ENCODE measurements around the gene CHERP. TPM values are rescaled to one million over a fixed set of nuclear protein-coding genes. Genes with fewer than 3 reads are reported as not detected.
A peak's percentile ranks its signal among the peaks of the same experiment; 100 is the strongest.

CHERP gene
- polyA plus RNA-seq, 2 of the 4 experiments (the other 2 are of a cell fraction): 4.4 to 24.4 TPM

- H3K27ac ChIP-seq: peak overlapping the region in 1 of 2 experiments; percentile 31; a peak in 1 of 6 replicates
- CTCF ChIA-PET: no interaction called here
- peaks cover 24% of the 10 kb centered on the region for H3K4me1 ChIP-seq
- DNase-seq (ENCODE audit: low read depth in 1 of 2, low spot score in 1 of 2) (no peak), FAIRE-seq (no peak), ATAC-seq (no peak)
- POLR2A ChIA-PET: no interaction called here
- H3K4me3 ChIP-seq: no peak overlapping the region
- no peak overlapping the region for H3K4me2 ChIP-seq
- H3K9me3 ChIP-seq: no peaks in the 10 kb centered on the region
- WGBS (ENCODE audit: missing lambda C conversion rate): 68% methylated on average over 5 of the region's 6 CpGs
- no peak for TF ChIP-seq ELK1 (IDR thresholded peaks at IDR 0.05; ENCODE audit: low read depth, low read length)
- no peak for TF ChIP-seq MYC (IDR thresholded peaks at IDR 0.05; ENCODE audit: borderline replicate concordance, low read length)
- no peak for TF ChIP-seq NR3C1 (IDR thresholded peaks at IDR 0.05)
- TF ChIP-seq ATOH8 (CRISPR knock-in tag; IDR thresholded peaks at IDR 0.05; ENCODE audit: low read depth): no peak
- TF ChIP-seq REST (IDR thresholded peaks at IDR 0.05): no peak
- no peak for TF ChIP-seq JUN (IDR thresholded peaks at IDR 0.05)
- TF ChIP-seq HOXA7 (CRISPR knock-in tag; IDR thresholded peaks at IDR 0.05): no peak
- no peak for TF ChIP-seq BCL3 (IDR thresholded peaks at IDR 0.05)
- TF ChIP-seq HOXB13 (CRISPR knock-in tag; IDR thresholded peaks at IDR 0.05; ENCODE audit: low read depth): no peak
- no peak for TF ChIP-seq PBX3 (IDR thresholded peaks at IDR 0.05)
- no peak for TF ChIP-seq RAD21 (conservative IDR thresholded peaks at IDR 0.05 in 1 of 2, IDR thresholded peaks at IDR 0.05 in 1 of 2)
- TF ChIP-seq POLR2A (IDR thresholded peaks at IDR 0.05; ENCODE audit: low read length): no peak
- no peak for TF ChIP-seq RARB (CRISPR knock-in tag; IDR thresholded peaks at IDR 0.05)
- no peak for TF ChIP-seq NPAS2 (CRISPR knock-in tag; IDR thresholded peaks at IDR 0.05; ENCODE audit: borderline replicate concordance)
- TF ChIP-seq GATA3 (IDR thresholded peaks at IDR 0.05; ENCODE audit: borderline replicate concordance): no peak
- no peak for TF ChIP-seq ZFP36 (IDR thresholded peaks at IDR 0.05; ENCODE audit: borderline replicate concordance, partially characterized antibody)
Measured at GRCh38 chr19:16581971-16582343, 39.7 kb upstream of the CHERP start.

- ChIA-PET CTCF (interaction anchor here (0.6 kb wide), 1 partner anchor 124 kb away, joined by 4 read pairs; no protein-coding TSS in a partner anchor), POLR2A (no interaction called here)
- Histone ChIP-seq H3K4me2 (no peak overlapping the region), H3K4me3 (no peak overlapping the region), H3K9me3 (no peaks in the 10 kb centered on the region), H3K4me1 (peaks cover 23% of the 10 kb centered on the region), H3K27ac (peak overlapping the region in 1 of 2 experiments; percentile 31; a peak in 1 of 6 replicates)
- DNase-seq (ENCODE audit: low read depth in 1 of 2, low spot score in 1 of 2): no peak
- 78% methylated on average over 12 of the region's 12 CpGs for WGBS (ENCODE audit: missing lambda C conversion rate)
- ATAC-seq: peak in 1 of 2 experiments; percentile 10; a peak in 1 of 6 replicates
- FAIRE-seq: no peak
- TF ChIP-seq FOSB (CRISPR knock-in tag; IDR thresholded peaks at IDR 0.05): no peak
- no peak for TF ChIP-seq HOXB13 (CRISPR knock-in tag; IDR thresholded peaks at IDR 0.05; ENCODE audit: low read depth)
- no peak for TF ChIP-seq NR3C1 (IDR thresholded peaks at IDR 0.05)
- TF ChIP-seq MAX (IDR thresholded peaks at IDR 0.05): no peak
- no peak for TF ChIP-seq HEYL (CRISPR knock-in tag; IDR thresholded peaks at IDR 0.05)
- no peak for TF ChIP-seq HDAC2 (IDR thresholded peaks at IDR 0.05)
- no peak for TF ChIP-seq HES2 (IDR thresholded peaks at IDR 0.05)
- TF ChIP-seq RFX5 (IDR thresholded peaks at IDR 0.05): no peak
- TF ChIP-seq HMGXB4 (CRISPR knock-in tag; IDR thresholded peaks at IDR 0.05; ENCODE audit: borderline replicate concordance): no peak
- no peak for TF ChIP-seq HOXA7 (CRISPR knock-in tag; IDR thresholded peaks at IDR 0.05)
Measured at GRCh38 chr19:16581145-16581970, 39.1 kb upstream of the CHERP start.
